GM12878 (cell line): ENCODE measurements around the gene HINT3. TPM values are rescaled to one million over a fixed set of nuclear protein-coding genes. Genes with fewer than 3 reads are reported as not detected.
A peak's percentile ranks its signal among the peaks of the same experiment; 100 is the strongest.

Experiments used
- ATF7 ChIP-seq: fragments of 450-650 bp; IDR thresholded peaks from 2 replicates; pipeline ENCODE4 v1.6.1; 2016; ENCODE audit warnings: low read depth, mild to moderate bottlenecking
- CREM ChIP-seq: IDR thresholded peaks from 2 replicates; pipeline ENCODE4 v1.6.1; 2014; ENCODE audit warnings: antibody characterized with exemption, low read depth
- ESRRA ChIP-seq: IDR thresholded peaks from 2 replicates; pipeline ENCODE4 v1.6.1; 2012; ENCODE audit warnings: mild to moderate bottlenecking, low read length, improper control_type of control experiment
- GATAD2B ChIP-seq: fragments of 450-650 bp; conservative IDR thresholded peaks from 2 replicates; pipeline ENCODE4 v1.6.1; 2017; ENCODE audit warnings: low read depth, mild to moderate bottlenecking, moderate library complexity
- JUND ChIP-seq: IDR thresholded peaks from 2 replicates; pipeline ENCODE4 v1.6.1; 2012; ENCODE audit warnings: low read depth, mild to moderate bottlenecking, low read length, improper control_type of control experiment, moderate library complexity
- NR2C1 ChIP-seq: fragments of 450-650 bp; IDR thresholded peaks from 2 replicates; pipeline ENCODE4 v1.6.1; 2017; ENCODE audit warnings: antibody characterized with exemption, mild to moderate bottlenecking, moderate library complexity
- POU2F2 ChIP-seq: IDR thresholded peaks from 3 replicates; pipeline ENCODE4 v1.6.1; 2011; ENCODE audit warnings: low read depth, mild to moderate bottlenecking, low read length, borderline replicate concordance
- RAD21 ChIP-seq: IDR thresholded peaks from 2 replicates; pipeline ENCODE4 v1.6.1; 2011; ENCODE audit warnings: mild to moderate bottlenecking, low read depth, low read length, moderate library complexity; ENCODE audit not compliant: insufficient read depth
- RCOR1 ChIP-seq: conservative IDR thresholded peaks from 2 replicates; pipeline ENCODE4 v1.6.1; 2012; ENCODE audit warnings: low read depth, low read length, improper control_type of control experiment
- RELA ChIP-seq: fragments of 450-650 bp; IDR thresholded peaks from 2 replicates; pipeline ENCODE4 v1.8.0; 2014; ENCODE audit warnings: borderline replicate concordance; ENCODE audit not compliant: partially characterized antibody
- SMC3 ChIP-seq: IDR thresholded peaks from 2 replicates; pipeline ENCODE4 v1.6.1; 2011; ENCODE audit warnings: low read length, improper control_type of control experiment, borderline replicate concordance
- SPI1 ChIP-seq: IDR thresholded peaks from 2 replicates; pipeline ENCODE4 v1.6.1; 2011; ENCODE audit warnings: low read depth, mild to moderate bottlenecking, low read length, moderate library complexity, borderline replicate concordance; ENCODE audit not compliant: insufficient read depth
- TARDBP ChIP-seq: IDR thresholded peaks from 2 replicates; pipeline ENCODE4 v1.6.1; 2016; ENCODE audit warnings: borderline replicate concordance
- polyA plus RNA-seq, 11 experiments: library from polyadenylated mRNA; depleted of rRNA in 4 of 11; unstranded in 6 of 11; stranded (reverse) in 5 of 11; fragments of >200 nt; fragmentation: Nextera tagmentation in 4 of 11; fragmentation: Illumina TruSeq in 1 of 11; extraction: Ambion mirVana in 4 of 11; extraction: Trizol in 1 of 11; gene quantifications; 1 replicate in 1 of 11; 2 replicates in 10 of 11; pipeline versions ENCODE4 v1.2.1 to v1.2.3, GENCODE V29; 2011 to 2016; ENCODE audit warnings: inconsistent platforms in 2 of 11, missing spikeins in 2 of 11, low read depth in 1 of 11
- total RNA-seq, 4 experiments: library from RNA; depleted of rRNA in 3 of 4; stranded (reverse); fragments of >200 nt in 3 of 4; fragmentation: Illumina TruSeq in 1 of 4; extraction: Trizol in 1 of 4; gene quantifications; 2 replicates each; pipeline versions ENCODE4 v1.2.1 to v1.2.3, GENCODE V29; 2013 to 2021
- TF ChIP-seq, protein P1 (sequence below): IDR thresholded peaks from 2 replicates; pipeline ENCODE4 v1.6.1; 2012; ENCODE audit warnings: improper control_type of control experiment, low read depth, low read length; ENCODE audit not compliant: insufficient replicate concordance
- TF ChIP-seq, protein P2 (sequence below), 3 experiments: IDR thresholded peaks in 2 of 3; conservative IDR thresholded peaks in 1 of 3; 2 replicates each; pipeline ENCODE4 v1.5.1; 2011; ENCODE audit warnings: low read depth in 3 of 3, low read length in 3 of 3, mild to moderate bottlenecking in 3 of 3, control low read depth in 2 of 3, moderate library complexity in 2 of 3, inconsistent platforms in 1 of 3, mixed read lengths in 1 of 3; ENCODE audit not compliant: control insufficient read depth in 2 of 3, insufficient read depth in 1 of 3; ENCODE audit errors: extremely low read depth in 1 of 3
- TF ChIP-seq, protein P3 (sequence below): fragments of 450-650 bp; IDR thresholded peaks from 2 replicates; pipeline ENCODE4 v1.6.1; 2017; ENCODE audit warnings: low read depth, mild to moderate bottlenecking, moderate library complexity
- TF ChIP-seq, protein P4 (sequence below): fragments of 450-650 bp; formaldehyde crosslinking; IDR thresholded peaks from 2 replicates; pipeline ENCODE4 v1.4.0; 2020; ENCODE audit warnings: mild to moderate bottlenecking, moderate library complexity

HINT3 gene
- total and polyA plus RNA-seq, 10 of the 15 experiments (the other 5 are each of a cell fraction or from before 2014, with no cell fraction given): 0.72 to 9.1 (median 5.4) TPM

DNA sequence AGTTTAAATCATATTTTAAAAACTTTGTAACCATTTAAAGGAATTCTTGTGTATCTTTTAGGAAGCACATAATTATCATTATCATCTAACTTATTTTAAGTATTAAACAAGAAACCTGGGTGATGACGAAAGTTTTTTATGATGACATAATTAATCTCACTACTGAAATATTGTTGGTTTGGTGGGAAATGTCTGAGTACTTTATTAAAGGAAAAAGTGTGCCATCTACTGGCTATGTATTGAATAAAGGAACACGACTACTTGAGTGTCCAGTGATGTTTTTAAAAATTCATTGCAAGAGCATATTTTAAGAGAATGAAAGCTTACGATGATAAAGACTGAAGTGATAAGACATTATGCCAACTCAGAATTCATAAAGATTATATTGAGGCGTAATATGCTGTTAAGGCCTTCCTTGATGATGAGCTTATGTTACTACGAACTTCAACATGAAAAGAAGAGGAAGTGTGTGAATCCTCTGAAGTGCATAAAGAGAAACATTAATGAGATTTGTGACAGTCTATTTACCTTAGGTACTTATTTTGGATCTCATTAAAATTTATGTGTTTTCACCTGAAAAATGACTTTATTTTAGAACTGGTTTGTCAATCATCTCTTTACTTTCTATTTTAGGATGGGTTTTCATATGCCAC lies 17.8 kb downstream of the HINT3 start (continued):
- TF ChIP-seq, protein P1, sequence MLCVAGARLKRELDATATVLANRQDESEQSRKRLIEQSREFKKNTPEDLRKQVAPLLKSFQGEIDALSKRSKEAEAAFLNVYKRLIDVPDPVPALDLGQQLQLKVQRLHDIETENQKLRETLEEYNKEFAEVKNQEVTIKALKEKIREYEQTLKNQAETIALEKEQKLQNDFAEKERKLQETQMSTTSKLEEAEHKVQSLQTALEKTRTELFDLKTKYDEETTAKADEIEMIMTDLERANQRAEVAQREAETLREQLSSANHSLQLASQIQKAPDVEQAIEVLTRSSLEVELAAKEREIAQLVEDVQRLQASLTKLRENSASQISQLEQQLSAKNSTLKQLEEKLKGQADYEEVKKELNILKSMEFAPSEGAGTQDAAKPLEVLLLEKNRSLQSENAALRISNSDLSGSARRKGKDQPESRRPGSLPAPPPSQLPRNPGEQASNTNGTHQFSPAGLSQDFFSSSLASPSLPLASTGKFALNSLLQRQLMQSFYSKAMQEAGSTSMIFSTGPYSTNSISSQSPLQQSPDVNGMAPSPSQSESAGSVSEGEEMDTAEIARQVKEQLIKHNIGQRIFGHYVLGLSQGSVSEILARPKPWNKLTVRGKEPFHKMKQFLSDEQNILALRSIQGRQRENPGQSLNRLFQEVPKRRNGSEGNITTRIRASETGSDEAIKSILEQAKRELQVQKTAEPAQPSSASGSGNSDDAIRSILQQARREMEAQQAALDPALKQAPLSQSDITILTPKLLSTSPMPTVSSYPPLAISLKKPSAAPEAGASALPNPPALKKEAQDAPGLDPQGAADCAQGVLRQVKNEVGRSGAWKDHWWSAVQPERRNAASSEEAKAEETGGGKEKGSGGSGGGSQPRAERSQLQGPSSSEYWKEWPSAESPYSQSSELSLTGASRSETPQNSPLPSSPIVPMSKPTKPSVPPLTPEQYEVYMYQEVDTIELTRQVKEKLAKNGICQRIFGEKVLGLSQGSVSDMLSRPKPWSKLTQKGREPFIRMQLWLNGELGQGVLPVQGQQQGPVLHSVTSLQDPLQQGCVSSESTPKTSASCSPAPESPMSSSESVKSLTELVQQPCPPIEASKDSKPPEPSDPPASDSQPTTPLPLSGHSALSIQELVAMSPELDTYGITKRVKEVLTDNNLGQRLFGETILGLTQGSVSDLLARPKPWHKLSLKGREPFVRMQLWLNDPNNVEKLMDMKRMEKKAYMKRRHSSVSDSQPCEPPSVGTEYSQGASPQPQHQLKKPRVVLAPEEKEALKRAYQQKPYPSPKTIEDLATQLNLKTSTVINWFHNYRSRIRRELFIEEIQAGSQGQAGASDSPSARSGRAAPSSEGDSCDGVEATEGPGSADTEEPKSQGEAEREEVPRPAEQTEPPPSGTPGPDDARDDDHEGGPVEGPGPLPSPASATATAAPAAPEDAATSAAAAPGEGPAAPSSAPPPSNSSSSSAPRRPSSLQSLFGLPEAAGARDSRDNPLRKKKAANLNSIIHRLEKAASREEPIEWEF: no peak
- TF ChIP-seq, protein P2, sequence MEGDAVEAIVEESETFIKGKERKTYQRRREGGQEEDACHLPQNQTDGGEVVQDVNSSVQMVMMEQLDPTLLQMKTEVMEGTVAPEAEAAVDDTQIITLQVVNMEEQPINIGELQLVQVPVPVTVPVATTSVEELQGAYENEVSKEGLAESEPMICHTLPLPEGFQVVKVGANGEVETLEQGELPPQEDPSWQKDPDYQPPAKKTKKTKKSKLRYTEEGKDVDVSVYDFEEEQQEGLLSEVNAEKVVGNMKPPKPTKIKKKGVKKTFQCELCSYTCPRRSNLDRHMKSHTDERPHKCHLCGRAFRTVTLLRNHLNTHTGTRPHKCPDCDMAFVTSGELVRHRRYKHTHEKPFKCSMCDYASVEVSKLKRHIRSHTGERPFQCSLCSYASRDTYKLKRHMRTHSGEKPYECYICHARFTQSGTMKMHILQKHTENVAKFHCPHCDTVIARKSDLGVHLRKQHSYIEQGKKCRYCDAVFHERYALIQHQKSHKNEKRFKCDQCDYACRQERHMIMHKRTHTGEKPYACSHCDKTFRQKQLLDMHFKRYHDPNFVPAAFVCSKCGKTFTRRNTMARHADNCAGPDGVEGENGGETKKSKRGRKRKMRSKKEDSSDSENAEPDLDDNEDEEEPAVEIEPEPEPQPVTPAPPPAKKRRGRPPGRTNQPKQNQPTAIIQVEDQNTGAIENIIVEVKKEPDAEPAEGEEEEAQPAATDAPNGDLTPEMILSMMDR (IDR thresholded peaks at IDR 0.05 in 2 of 3, conservative IDR thresholded peaks at IDR 0.05 in 1 of 3; ENCODE audit: control insufficient read depth in 2 of 3, extremely low read depth in 1 of 3, insufficient read depth in 1 of 3, low read depth in 3 of 3, low read length in 3 of 3): peak; percentile 21 to 57 (median 49); a peak in 3 of 6 replicates
- TF ChIP-seq, protein P3, sequence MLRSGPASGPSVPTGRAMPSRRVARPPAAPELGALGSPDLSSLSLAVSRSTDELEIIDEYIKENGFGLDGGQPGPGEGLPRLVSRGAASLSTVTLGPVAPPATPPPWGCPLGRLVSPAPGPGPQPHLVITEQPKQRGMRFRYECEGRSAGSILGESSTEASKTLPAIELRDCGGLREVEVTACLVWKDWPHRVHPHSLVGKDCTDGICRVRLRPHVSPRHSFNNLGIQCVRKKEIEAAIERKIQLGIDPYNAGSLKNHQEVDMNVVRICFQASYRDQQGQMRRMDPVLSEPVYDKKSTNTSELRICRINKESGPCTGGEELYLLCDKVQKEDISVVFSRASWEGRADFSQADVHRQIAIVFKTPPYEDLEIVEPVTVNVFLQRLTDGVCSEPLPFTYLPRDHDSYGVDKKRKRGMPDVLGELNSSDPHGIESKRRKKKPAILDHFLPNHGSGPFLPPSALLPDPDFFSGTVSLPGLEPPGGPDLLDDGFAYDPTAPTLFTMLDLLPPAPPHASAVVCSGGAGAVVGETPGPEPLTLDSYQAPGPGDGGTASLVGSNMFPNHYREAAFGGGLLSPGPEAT: no peak
- TF ChIP-seq RAD21: peak; percentile 48
- TF ChIP-seq JUND: no peak
- TF ChIP-seq, protein P4, sequence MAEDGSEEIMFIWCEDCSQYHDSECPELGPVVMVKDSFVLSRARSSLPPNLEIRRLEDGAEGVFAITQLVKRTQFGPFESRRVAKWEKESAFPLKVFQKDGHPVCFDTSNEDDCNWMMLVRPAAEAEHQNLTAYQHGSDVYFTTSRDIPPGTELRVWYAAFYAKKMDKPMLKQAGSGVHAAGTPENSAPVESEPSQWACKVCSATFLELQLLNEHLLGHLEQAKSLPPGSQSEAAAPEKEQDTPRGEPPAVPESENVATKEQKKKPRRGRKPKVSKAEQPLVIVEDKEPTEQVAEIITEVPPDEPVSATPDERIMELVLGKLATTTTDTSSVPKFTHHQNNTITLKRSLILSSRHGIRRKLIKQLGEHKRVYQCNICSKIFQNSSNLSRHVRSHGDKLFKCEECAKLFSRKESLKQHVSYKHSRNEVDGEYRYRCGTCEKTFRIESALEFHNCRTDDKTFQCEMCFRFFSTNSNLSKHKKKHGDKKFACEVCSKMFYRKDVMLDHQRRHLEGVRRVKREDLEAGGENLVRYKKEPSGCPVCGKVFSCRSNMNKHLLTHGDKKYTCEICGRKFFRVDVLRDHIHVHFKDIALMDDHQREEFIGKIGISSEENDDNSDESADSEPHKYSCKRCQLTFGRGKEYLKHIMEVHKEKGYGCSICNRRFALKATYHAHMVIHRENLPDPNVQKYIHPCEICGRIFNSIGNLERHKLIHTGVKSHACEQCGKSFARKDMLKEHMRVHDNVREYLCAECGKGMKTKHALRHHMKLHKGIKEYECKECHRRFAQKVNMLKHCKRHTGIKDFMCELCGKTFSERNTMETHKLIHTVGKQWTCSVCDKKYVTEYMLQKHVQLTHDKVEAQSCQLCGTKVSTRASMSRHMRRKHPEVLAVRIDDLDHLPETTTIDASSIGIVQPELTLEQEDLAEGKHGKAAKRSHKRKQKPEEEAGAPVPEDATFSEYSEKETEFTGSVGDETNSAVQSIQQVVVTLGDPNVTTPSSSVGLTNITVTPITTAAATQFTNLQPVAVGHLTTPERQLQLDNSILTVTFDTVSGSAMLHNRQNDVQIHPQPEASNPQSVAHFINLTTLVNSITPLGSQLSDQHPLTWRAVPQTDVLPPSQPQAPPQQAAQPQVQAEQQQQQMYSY: no peak
- TF ChIP-seq NR2C1: no peak
- TF ChIP-seq POU2F2: no peak
- TF ChIP-seq GATAD2B: no peak
- TF ChIP-seq RCOR1: no peak
- 0 out of 2 replicates have a peak, but pooled peaks have one; percentile 16 for TF ChIP-seq CREM
- no peak for TF ChIP-seq TARDBP
- peak; percentile 54; the same call in 1 of the 2 replicates for TF ChIP-seq SMC3
- peak; percentile 89 for TF ChIP-seq ATF7
- no peak for TF ChIP-seq ESRRA
- no peak for TF ChIP-seq RELA
- TF ChIP-seq SPI1: peak; percentile 61; the same call in 1 of the 2 replicates
